Fibroblast of skin of abdomen (primary cell): ENCODE data around the gene SMARCD2.

ENCODE experiments used
- DNase-seq: peaks from one replicate; pipeline ENCODE4 v3.0.0-alpha.2; 2013

SMARCD2 gene

GRCh38 chr17:63850401-63850800 is 7.9 kb upstream of the SMARCD2 start:
- DNase-seq: no peak

- peak; percentile 91 for DNase-seq
These were observed 6.6 kb upstream of the SMARCD2 start for GRCh38 chr17:63848834-63849689.

- no peak for DNase-seq
These were observed 5.2 kb upstream of the SMARCD2 start for GRCh38 chr17:63847525-63848249.

GRCh38 chr17:63845509-63845908 is 3.0 kb upstream of the SMARCD2 start:
- DNase-seq: no peak

GRCh38 chr17:63843910-63844677 is 1.6 kb upstream of the SMARCD2 start:
- DNase-seq: no peak

- peak; percentile 51 for DNase-seq
These were observed 953 bp upstream of the SMARCD2 start for GRCh38 chr17:63843387-63843888.

GRCh38 chr17:63842173-63842539 is 329 bp downstream of the SMARCD2 start:
- no peak for DNase-seq

GRCh38 chr17:63841350-63842172 is 924 bp downstream of the SMARCD2 start:
- DNase-seq: peak; percentile 18

GRCh38 chr17:63840591-63841349 is 1.7 kb downstream of the SMARCD2 start:
- peak; percentile 20 for DNase-seq

- peak; percentile 86 for DNase-seq
These were observed 3.8 kb downstream of the SMARCD2 start for GRCh38 chr17:63838631-63839171.

GRCh38 chr17:63837962-63838600 is 4.4 kb downstream of the SMARCD2 start:
- no peak for DNase-seq

GRCh38 chr17:63837480-63837879 is 5.0 kb downstream of the SMARCD2 start:
- no peak for DNase-seq

GRCh38 chr17:63836811-63837210 is 5.7 kb downstream of the SMARCD2 start:
- DNase-seq: no peak

GRCh38 chr17:63835167-63835720 is 7.2 kb downstream of the SMARCD2 start:
- no peak for DNase-seq

GRCh38 chr17:63834431-63835166 is 7.9 kb downstream of the SMARCD2 start:
- peak; percentile 78 for DNase-seq

- DNase-seq: no peak
These were observed 8.6 kb downstream of the SMARCD2 start for GRCh38 chr17:63833741-63834373.

GRCh38 chr17:63833026-63833740 is 9.3 kb downstream of the SMARCD2 start:
- DNase-seq: no peak

- no peak for DNase-seq
These were observed 10.0 kb downstream of the SMARCD2 start for GRCh38 chr17:63832455-63832854.
